HG03354 (cell line): ENCODE measurements around the gene CD79A.

Source experiments
- ATAC-seq: cut with Tn5 transposase; IDR thresholded peaks from one replicate; pipeline ENCODE4 v1.9.1; 2021; ENCODE audit warnings: mild to moderate bottlenecking; ENCODE audit not compliant: unreplicated experiment, poor library complexity, severe bottlenecking

The CD79A gene

DNA sequence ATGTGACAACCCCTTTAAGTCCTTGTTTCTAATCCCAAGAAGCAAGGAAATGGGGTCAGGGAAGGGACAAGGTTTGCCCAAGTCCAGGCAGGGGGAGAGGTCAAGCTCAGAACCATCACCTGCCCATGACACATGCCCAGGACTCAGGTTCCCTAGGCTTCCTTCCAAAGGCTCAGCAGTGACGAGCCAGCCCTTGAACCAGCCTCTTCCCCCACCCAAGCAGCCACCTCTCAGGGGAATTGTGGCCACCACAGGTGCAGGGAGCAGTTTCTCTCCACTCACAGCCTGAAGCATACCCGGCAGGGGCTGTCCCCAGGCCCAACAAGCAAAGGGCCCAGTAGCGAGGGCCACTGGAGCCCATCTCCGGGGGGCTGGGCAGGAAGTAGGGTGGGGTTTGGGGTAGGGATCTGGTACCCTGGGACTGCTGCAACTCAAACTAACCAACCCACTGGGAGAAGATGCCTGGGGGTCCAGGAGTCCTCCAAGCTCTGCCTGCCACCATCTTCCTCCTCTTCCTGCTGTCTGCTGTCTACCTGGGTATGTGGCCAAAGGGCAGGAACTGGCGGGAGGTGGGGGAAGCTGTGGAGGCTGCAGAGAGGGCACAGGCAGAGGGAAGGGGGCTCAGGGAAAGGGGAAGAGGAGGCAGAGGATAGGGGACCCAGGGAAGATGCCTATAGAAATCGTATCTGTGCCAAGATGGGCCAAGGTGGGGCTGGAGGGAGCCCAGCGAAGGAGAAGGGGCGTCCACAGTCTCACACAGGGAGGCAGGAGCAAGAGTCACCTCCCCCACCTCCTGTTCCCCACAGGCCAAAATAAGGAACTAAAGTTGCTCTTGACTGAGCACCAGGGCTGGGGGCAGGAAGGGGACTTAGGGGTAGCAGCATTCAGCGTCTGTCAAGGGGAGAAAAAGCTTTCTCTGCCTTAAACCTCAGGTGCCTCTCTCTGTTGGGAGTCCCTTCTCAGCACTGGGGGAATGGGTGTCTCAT is at the start of gene CD79A:
Gene CD79A, plus strand, starts transcription at position 433 of the 986 bp plus-strand sequence. Its CDS starts 26 bp downstream, at position 459.
- peak; percentile 77 for ATAC-seq

DNA sequence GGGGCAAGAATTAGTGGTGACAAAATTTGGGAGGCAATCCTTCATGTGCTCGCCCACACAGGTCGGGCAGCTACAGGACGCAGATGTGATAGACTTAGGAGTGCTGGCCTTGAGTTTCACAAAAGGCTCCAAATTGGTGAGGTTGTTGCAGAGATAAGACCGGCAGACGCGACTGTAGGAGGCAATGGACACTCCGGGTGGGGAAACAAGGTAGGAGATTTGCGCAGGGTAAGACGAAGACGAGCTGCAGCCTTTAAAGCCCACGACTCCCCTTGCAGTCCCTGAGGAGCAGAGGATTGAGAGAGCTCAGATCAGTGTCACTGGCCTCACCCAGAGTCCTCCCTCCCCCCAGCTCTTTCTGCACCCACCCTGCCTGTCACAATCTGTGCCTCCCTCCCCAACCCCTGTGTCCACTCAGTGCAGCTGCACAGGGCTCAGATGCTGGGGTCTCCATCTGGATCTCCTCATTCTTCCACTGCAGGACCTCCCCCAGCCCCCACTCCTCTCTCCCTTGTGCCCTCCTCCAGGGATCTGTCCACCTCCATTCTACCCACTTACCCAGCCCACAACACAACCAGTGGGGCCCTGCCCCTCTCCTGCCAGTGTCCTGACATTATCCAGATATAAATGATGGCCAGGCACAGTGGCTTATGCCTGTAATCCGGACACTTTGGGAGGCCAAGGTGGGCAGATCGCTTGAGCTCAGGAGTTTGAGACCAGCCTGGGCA is 38.9 kb upstream of the CD79A start:
- ATAC-seq, result no peak

GRCh38 chr19:41839211-41839610 is 37.9 kb upstream of the CD79A start:
- ATAC-seq, result no peak

DNA sequence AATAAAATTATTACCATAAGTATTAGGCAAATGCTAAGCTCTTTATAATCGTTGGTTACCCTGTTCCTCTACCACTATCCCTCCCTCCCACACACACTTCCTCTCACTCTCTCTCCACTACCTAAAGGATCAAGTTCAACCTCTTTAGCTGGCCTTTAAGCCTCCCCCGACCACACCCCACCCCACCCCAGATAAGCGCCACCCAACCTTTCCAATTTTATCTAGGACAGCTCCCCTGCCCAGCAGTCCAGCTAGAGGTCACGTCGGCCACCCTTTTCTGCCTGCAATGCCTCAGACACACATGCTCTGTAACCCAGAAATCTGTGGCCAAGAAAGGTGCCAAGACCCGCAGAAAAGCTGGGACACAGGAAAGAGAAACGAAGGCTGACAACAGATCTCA is 33.7 kb upstream of the CD79A start:
- no peak for ATAC-seq

DNA sequence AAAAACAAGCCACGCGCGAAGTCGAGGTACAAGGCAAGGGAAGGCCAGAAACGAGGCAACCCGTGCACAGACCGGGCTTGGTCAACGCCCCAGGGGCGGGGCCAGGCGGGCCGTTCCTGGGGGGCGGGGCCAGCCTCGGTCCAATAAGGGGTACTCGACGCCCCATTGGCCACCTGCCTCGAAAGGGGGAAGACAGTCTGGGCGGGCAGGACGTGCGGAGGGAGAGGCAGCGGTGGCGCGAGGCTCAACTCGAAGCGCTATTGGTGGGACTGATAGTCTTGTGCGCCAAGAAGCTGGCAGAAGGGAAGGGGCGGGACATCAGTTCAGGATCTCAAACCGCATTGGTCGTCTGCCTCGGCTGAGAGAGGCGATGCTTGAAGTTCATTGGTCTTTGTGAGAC is 32.5 kb upstream of the CD79A start, which contains the start of gene LYPD4:
Gene LYPD4, minus strand, starts transcription at position 83 of the 400 bp plus-strand sequence. CDS start 5,398 bp downstream, outside the sequence.
- ATAC-seq, result no peak

DNA sequence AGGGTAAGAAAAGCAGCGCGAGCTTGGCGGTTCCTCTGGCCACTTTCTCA is 32.3 kb upstream of the CD79A start, which contains the start of gene DMRTC2:
Gene DMRTC2, plus strand, starts transcription at position 42 of the 50 bp plus-strand sequence. CDS start 2,387 bp downstream, outside the sequence.
- ATAC-seq, result no peak

DNA sequence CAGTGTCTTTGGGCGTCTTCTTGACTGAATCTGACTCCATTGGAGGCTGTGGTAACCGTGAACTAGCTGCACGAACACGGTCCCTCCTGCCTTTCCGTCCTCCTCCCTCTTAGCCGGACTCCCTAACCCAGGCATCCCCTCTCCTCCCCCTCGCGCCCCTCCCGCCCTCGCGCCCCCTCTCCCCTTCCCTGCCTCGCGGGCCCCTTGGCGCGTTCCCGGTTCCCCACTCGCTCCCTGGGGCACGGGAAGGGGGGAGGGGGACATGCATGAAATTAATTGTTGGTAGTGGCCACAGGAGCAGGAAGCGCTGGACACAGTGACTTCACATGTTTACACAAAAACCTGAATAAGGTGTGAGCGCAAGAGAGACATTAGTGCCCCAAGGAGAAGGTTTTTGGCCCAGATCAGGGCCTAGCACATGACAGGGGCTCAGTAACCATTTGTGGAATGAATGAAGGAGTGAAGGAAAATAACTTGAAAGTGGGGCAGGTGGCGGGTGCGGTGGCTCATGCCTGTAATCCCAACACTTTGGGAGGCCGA is 32.0 kb upstream of the CD79A start:
- no peak for ATAC-seq

- no peak for ATAC-seq
Measured at GRCh38 chr19:41847351-41848105, 29.6 kb upstream of the CD79A start.

GRCh38 chr19:41848666-41849065 is 28.4 kb upstream of the CD79A start:
- no peak for ATAC-seq

- no peak for ATAC-seq
Measured at GRCh38 chr19:41849067-41849466, 28.0 kb upstream of the CD79A start.

- ATAC-seq, result no peak
Measured at GRCh38 chr19:41850381-41850780, 26.7 kb upstream of the CD79A start.

GRCh38 chr19:41851456-41851855 is 25.6 kb upstream of the CD79A start:
- no peak for ATAC-seq

DNA sequence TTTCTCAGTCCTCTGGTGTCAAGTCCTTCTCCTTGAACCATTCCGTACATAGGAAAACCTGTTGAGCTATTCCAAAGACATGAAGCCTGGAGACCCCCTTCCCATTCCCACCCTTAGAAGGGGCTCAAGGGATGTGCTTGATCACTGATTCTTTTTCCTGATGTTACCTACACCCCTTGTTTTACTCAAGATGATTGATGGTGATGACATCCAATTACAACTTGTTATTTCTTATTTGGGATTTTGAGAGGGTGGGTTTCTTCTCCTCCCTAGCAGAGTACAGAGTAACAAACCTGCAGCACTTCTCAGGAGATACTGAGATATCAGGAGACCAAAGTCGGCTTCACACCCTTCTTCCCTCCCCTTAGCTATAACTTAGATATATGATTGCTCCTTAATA is 23.7 kb upstream of the CD79A start:
- no peak for ATAC-seq

DNA sequence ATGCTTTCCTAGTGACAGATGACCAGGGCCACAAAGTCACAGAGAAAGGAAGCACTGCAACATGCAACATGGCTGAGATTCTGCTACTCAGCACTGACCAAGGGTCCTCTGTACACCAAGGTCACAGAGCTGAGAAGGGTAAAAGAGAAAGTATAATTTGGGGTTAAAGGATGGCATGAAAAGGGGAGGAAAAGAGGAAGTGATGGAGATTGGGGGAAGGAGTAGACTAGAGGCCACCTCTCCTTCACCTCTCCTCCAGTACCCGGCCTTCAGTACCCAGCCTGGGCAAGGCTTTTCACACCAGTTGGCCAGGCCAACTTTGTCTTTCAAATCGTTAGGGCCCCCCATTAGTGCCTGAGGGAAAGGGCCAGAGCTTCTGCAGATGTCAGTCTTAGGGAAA is 23.3 kb upstream of the CD79A start:
- ATAC-seq, result no peak

GRCh38 chr19:41859213-41859617 is 17.9 kb upstream of the CD79A start:
- no peak for ATAC-seq

DNA sequence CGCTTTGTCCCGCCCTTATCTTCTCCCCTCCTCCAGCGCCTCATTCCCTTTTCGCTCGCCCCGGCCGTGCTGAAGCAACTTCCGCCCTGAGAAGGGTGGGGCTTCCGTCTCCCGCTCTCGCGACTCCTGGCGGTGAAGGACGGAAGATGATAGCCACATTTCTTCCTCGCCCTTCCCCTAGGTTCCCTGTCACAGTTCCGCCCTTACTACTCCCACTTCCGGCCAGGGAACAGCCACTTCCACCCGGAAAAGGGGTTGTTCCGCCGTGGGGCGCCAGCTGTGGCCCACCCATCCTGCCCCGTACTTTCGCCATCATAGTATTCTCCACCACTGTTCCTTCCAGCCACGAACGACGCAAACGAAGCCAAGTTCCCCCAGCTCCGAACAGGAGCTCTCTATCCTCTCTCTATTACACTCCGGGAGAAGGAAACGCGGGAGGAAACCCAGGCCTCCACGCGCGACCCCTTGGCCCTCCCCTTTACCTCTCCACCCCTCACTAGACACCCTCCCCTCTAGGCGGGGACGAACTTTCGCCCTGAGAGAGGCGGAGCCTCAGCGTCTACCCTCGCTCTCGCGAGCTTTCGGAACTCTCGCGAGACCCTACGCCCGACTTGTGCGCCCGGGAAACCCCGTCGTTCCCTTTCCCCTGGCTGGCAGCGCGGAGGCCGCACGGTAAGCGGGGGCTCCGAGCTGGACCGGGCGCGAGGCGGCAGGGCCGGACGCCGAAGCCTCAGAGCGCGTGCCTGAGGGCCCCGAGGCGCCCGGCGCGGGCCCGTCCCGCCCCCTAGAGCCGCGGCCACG is 17.3 kb upstream of the CD79A start, which contains the start of gene RPS19:
Gene RPS19, plus strand, starts transcription at position 638 of the 801 bp plus-strand sequence. CDS start 520 bp downstream, outside the sequence.
- peak; percentile 85 for ATAC-seq

GRCh38 chr19:41860419-41861115 is 16.5 kb upstream of the CD79A start:
- ATAC-seq, result no peak

- ATAC-seq, result no peak
Measured at GRCh38 chr19:41861116-41861768, 15.8 kb upstream of the CD79A start.
